ENCODE data around the gene TRIM25. TPM values are rescaled to one million over a fixed set of nuclear protein-coding genes. Genes with fewer than 3 reads are reported as not detected.
"Not testable (repeated sequence)": the region's sequence is repeated elsewhere in the genome, so short reads cannot be mapped to it uniquely, and the experiment has no call there.

The TRIM25 gene
- total RNA-seq, 5 donors from 2014 or later (not counting 1 experiment from before 2014, with no cell fraction given): 41.4 to 59.7 (median 56.1) TPM

DNA sequence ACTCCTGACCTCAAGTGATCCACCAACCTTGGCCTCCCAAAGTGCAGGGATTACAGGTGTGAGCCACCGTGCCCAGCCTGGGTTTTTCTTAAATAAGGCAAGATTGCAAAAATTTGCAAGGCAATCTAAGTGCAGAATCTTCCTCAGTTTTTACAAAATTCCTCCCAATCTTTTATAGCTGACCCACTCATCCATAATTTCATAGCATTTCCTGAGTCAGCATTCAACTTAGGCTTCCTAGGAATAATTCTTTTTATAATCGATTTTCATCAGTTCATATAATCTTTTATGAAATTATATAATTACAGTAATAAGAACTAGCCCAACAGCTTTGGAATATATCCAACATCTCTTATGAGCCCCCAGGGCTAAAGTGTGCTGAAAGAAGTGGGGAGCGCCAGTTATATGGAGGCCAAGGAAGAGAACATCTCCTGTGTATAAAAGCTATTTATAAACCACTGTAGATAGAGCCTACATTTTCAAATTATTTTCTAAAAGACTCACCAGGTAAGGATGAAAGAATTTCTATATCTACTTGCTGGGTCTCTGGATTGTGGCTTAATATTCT lies 32.2 kb upstream of the TRIM25 start:
- ChIA-PET POLR2A (no interaction called here), CTCF (interaction anchor here in 1 of 2 donors (0.6 to 1.6 kb wide), 2 partner anchors 21 to 127 kb away, joined by 4 read pairs; no protein-coding TSS in a partner anchor)
- H3K4me1 ChIP-seq (ENCODE audit: control insufficient read depth in 1 of 2, extremely low read depth in 1 of 2, insufficient read depth in 2 of 2, low read length in 2 of 2): no peaks in the 10 kb centered on the region
- H3K27ac Mint-ChIP-seq: no peak overlapping the region
- 100% methylated on average over 1 of the region's 3 CpGs for WGBS (ENCODE audit: insufficient coverage)
- no peaks in the 10 kb centered on the region for H3K27me3 ChIP-seq (replicated peaks in 1 of 2; ENCODE audit: control insufficient read depth in 2 of 2, extremely low read depth in 1 of 2, insufficient read depth in 2 of 2, low read length in 1 of 2)
- H3K27me3 Mint-ChIP-seq: no peaks in the 10 kb centered on the region
- ATAC-seq (replicated peaks in 1 of 4) (no peak), DNase-seq (no peak)
- peaks cover 11 to 71% of the 10 kb centered on the region in 2 donors for H3K36me3 ChIP-seq (ENCODE audit: control insufficient read depth in 2 of 2, extremely low read depth in 1 of 2, insufficient read depth in 1 of 2, low read length in 1 of 2)
- H3K4me3 ChIP-seq (ENCODE audit: control insufficient read depth in 1 of 2, extremely low read depth in 1 of 2, low read length in 1 of 2): no peak overlapping the region
- no peaks in the 10 kb centered on the region for H3K9me3 Mint-ChIP-seq
- H3K9me3 ChIP-seq: no peaks in the 10 kb centered on the region
- peaks cover 0 to 14% (median 5%) of the 10 kb centered on the region in 3 donors for H3K4me1 Mint-ChIP-seq
- H3K36me3 Mint-ChIP-seq: peaks cover 56% of the 10 kb centered on the region
- H3K27ac ChIP-seq (ENCODE audit: low read length): no peak overlapping the region
- no peak overlapping the region for H3K4me3 Mint-ChIP-seq

DNA sequence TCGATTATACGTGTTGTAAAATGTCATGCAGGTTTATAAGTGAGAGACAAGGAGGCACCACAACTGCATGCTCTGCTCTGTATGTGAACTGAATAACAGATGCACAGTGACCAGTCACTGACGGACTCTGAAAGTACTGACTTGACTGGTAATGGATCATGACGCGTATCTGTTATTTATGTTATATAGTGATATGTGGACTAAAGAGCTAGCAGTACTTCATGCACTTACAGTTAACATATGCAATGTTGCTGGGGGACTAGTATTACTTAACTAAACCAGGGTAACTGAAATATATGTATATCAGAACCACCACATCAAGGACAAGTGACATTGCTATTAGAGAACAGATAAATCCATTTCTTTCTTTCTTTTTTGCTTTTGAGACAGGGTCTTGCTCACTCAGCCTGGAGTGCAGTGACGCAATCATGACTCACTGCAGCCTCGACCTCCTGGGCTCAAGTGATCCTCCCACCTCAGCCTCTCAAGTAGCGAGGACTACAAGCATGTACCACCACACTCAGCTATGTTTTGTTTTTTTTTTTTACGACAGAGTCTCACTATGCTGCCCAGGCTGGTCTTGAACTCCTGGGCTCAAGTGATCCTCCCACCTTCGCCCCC lies 29.8 kb upstream of the TRIM25 start:
- Histone ChIP-seq H3K27me3 (replicated peaks in 1 of 2; ENCODE audit: control insufficient read depth in 2 of 2, extremely low read depth in 1 of 2, insufficient read depth in 2 of 2, low read length in 1 of 2) (no peaks in the 10 kb centered on the region), H3K9me3 (no peaks in the 10 kb centered on the region), H3K36me3 (ENCODE audit: control insufficient read depth in 2 of 2, extremely low read depth in 1 of 2, insufficient read depth in 1 of 2, low read length in 1 of 2) (peaks cover 15 to 66% of the 10 kb centered on the region in 2 donors), H3K4me1 (ENCODE audit: control insufficient read depth in 1 of 2, extremely low read depth in 1 of 2, insufficient read depth in 2 of 2, low read length in 2 of 2) (no peaks in the 10 kb centered on the region), H3K4me3 (ENCODE audit: control insufficient read depth in 1 of 2, extremely low read depth in 1 of 2, low read length in 1 of 2) (no peak overlapping the region), H3K27ac (ENCODE audit: low read length) (no peak overlapping the region)
- Mint-ChIP-seq H3K27ac (no peak overlapping the region), H3K4me1 (no peaks in the 10 kb centered on the region), H3K27me3 (no peaks in the 10 kb centered on the region), H3K9me3 (no peaks in the 10 kb centered on the region), H3K36me3 (peaks cover 50% of the 10 kb centered on the region), H3K4me3 (no peak overlapping the region)
- 91% methylated on average over 7 of the region's 10 CpGs for WGBS (ENCODE audit: insufficient coverage)
- ATAC-seq (replicated peaks in 1 of 4): no peak
- ChIA-PET POLR2A (interaction anchor here in 1 of 2 donors (1.1 kb wide), 1 partner anchor 8 kb away, joined by 3 read pairs; no protein-coding TSS in a partner anchor), CTCF (interaction anchor here in 1 of 2 donors (0.5 to 3.4 kb wide), 2 partner anchors 70 to 124 kb away, joined by 3 to 11 read pairs; no protein-coding TSS in a partner anchor)
- no peak for DNase-seq

DNA sequence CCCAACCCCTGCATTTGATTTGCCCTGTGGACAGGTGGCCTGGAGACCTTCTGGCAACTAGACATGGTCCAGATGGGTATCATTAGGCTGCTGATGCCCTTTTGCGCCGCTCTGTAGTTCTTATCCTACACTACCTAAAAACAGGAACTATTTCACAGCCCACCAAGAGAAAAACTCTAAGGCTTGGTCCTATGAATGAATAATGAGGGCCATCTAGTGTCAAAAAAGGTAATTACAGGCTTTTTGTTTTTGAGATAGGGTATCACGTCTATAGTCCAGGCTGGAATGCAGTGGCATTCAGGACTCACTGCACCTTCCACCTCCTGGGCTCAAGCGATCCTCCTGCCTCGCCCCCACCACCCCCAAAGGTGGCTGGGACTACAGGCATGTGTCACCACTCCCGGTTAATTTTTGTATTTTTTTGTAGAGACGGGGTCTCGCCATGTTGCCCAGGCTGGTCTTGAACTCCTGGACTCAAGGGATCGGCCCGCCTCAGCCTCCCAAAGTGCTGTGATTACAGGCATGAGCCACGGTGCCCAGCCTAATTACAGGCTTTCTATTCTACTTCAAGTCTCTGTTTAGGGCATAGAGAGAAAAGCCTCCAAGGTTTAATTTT lies 26.1 kb upstream of the TRIM25 start:
- Histone ChIP-seq H3K4me1 (ENCODE audit: control insufficient read depth in 1 of 2, extremely low read depth in 1 of 2, insufficient read depth in 2 of 2, low read length in 2 of 2) (no peaks in the 10 kb centered on the region), H3K27ac (ENCODE audit: low read length) (no peak overlapping the region), H3K36me3 (ENCODE audit: control insufficient read depth in 2 of 2, extremely low read depth in 1 of 2, insufficient read depth in 1 of 2, low read length in 1 of 2) (peaks cover 21 to 73% of the 10 kb centered on the region in 2 donors), H3K27me3 (replicated peaks in 1 of 2; ENCODE audit: control insufficient read depth in 2 of 2, extremely low read depth in 1 of 2, insufficient read depth in 2 of 2, low read length in 1 of 2) (no peaks in the 10 kb centered on the region), H3K4me3 (ENCODE audit: control insufficient read depth in 1 of 2, extremely low read depth in 1 of 2, low read length in 1 of 2) (no peak overlapping the region), H3K9me3 (no peaks in the 10 kb centered on the region)
- POLR2A ChIA-PET: interaction anchor here in 1 of 2 donors (0.6 kb wide), 1 partner anchor 50 kb away, joined by 3 read pairs; no protein-coding TSS in a partner anchor
- peaks cover 55% of the 10 kb centered on the region for H3K36me3 Mint-ChIP-seq
- ATAC-seq (replicated peaks in 1 of 4) (peak in 3 of 4 experiments; percentile 50 to 73 (median 55)), DNase-seq (peak in 3 of 35 experiments; percentile 4 to 74 (median 6))
- no peaks in the 10 kb centered on the region for H3K27me3 Mint-ChIP-seq
- no peak overlapping the region for H3K27ac Mint-ChIP-seq
- H3K9me3 Mint-ChIP-seq: no peaks in the 10 kb centered on the region
- CTCF ChIA-PET: interaction anchor here (0.6 to 2.3 kb wide), 9 partner anchors 13 to 440 kb away, joined by 3 to 31 read pairs (median 6); partner anchors contain the start of gene TRIM25 (in 1 of the 2)
- WGBS (ENCODE audit: insufficient coverage): no CpG with 5 or more reads among the region's 11 CpGs
- H3K4me3 Mint-ChIP-seq: no peak overlapping the region
- H3K4me1 Mint-ChIP-seq: peaks cover 0 to 3% (median 0%) of the 10 kb centered on the region in 3 donors

DNA sequence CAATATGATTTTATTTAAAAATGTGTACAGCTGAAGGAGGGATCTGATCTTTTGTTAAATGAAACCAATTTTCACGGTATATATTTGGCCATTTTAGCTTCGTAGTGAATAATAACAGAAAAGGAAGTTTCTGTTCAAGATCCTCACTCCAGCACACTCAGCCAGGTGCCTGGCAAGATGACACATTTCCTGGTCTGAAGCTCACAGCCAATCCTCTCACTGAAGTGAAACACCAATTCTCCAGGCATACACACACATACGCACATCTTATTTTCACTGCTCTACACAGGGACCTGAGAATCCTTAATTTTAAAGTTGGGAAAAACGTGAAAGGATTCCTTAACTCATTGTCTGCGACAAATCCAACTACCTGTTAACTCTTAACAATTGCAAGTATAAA lies 24.4 kb upstream of the TRIM25 start:
- H3K9me3 Mint-ChIP-seq; H3K4me1 Mint-ChIP-seq; H3K4me3 ChIP-seq (ENCODE audit: control insufficient read depth in 1 of 2, extremely low read depth in 1 of 2, low read length in 1 of 2); H3K4me1 ChIP-seq (ENCODE audit: control insufficient read depth in 1 of 2, extremely low read depth in 1 of 2, insufficient read depth in 2 of 2, low read length in 2 of 2); H3K27ac Mint-ChIP-seq; H3K4me3 Mint-ChIP-seq; H3K27me3 Mint-ChIP-seq; ATAC-seq (replicated peaks in 1 of 4); DNase-seq; H3K27ac ChIP-seq (ENCODE audit: low read length); H3K9me3 ChIP-seq; H3K27me3 ChIP-seq (replicated peaks in 1 of 2; ENCODE audit: control insufficient read depth in 2 of 2, extremely low read depth in 1 of 2, insufficient read depth in 2 of 2, low read length in 1 of 2); POLR2A ChIA-PET: not testable (repeated sequence)
- peaks cover 58% of the 10 kb centered on the region for H3K36me3 Mint-ChIP-seq
- CTCF ChIA-PET: interaction anchor here in 1 of 2 donors (0.8 kb wide), 1 partner anchor 119 kb away, joined by 3 read pairs; no protein-coding TSS in a partner anchor
- WGBS (ENCODE audit: insufficient coverage): no CpG with 5 or more reads among the region's 5 CpGs
- peaks cover 16 to 63% of the 10 kb centered on the region in 2 donors for H3K36me3 ChIP-seq (ENCODE audit: control insufficient read depth in 2 of 2, extremely low read depth in 1 of 2, insufficient read depth in 1 of 2, low read length in 1 of 2)

DNA sequence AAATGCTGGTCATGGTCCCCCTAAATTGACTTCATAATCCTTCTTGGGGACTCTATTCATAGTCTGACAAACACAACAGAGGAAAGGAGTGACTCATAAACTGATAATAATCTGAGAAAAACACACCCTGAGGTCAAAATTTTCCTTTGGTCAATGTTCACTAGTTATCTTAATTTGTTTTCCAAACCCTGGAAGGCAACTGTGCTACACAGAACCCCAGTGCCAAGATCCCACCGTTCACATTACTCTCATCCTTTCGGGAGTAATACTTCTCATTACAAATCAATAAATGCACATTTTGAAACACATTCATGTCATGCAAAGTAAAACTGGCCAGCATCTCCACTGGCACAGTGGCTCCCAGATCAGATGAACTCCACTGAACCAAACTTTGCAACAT lies 23.8 kb upstream of the TRIM25 start:
- Histone ChIP-seq H3K27me3 (replicated peaks in 1 of 2; ENCODE audit: control insufficient read depth in 2 of 2, extremely low read depth in 1 of 2, insufficient read depth in 2 of 2, low read length in 1 of 2) (no peaks in the 10 kb centered on the region), H3K4me3 (ENCODE audit: control insufficient read depth in 1 of 2, extremely low read depth in 1 of 2, low read length in 1 of 2) (no peak overlapping the region), H3K36me3 (ENCODE audit: control insufficient read depth in 2 of 2, extremely low read depth in 1 of 2, insufficient read depth in 1 of 2, low read length in 1 of 2) (peaks cover 16 to 59% of the 10 kb centered on the region in 2 donors), H3K9me3 (no peaks in the 10 kb centered on the region), H3K27ac (ENCODE audit: low read length) (no peak overlapping the region), H3K4me1 (ENCODE audit: control insufficient read depth in 1 of 2, extremely low read depth in 1 of 2, insufficient read depth in 2 of 2, low read length in 2 of 2) (no peaks in the 10 kb centered on the region)
- POLR2A ChIA-PET: no interaction called here
- Mint-ChIP-seq H3K9me3 (no peaks in the 10 kb centered on the region), H3K4me1 (peaks cover 0 to 3% (median 2%) of the 10 kb centered on the region in 3 donors), H3K4me3 (no peak overlapping the region), H3K27ac (no peak overlapping the region), H3K27me3 (no peaks in the 10 kb centered on the region), H3K36me3 (peaks cover 55% of the 10 kb centered on the region)
- ATAC-seq (replicated peaks in 1 of 4): no peak
- WGBS (ENCODE audit: insufficient coverage): 86% methylated on average over 2 of the region's 2 CpGs
- CTCF ChIA-PET: interaction anchor here in 1 of 2 donors (0.8 kb wide), 1 partner anchor 118 kb away, joined by 3 read pairs; no protein-coding TSS in a partner anchor
- DNase-seq: no peak

DNA sequence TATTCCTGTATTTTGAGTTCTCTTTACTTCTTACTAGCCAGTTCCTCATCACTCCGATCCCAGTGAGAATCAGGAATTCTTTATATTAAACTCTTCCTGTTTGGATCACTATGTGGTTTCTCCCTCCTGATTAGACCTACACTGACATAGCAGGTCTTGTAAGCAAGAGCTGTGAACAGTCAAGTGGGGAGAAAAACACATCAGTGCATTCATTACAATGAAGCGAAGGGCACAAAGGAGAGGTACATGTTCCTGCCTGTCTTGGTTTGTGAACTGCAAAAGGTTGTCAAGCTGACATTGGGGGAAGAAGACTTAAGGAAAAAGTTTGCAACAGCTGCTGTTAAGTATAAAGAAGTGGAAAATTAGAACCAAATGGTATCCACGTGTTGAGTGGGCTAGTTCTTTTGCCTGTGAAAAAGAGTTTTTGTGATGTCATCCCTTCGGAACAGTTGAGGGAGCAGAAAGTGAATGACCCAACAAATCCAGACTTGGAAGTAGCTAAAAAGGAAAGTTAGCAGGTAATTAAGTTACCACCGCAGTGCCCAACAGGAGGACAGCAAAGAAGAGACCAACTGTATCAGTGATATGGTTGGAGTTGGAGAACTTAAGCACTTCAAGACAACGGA lies 23.0 kb upstream of the TRIM25 start:
- peaks cover 16 to 50% of the 10 kb centered on the region in 2 donors for H3K36me3 ChIP-seq (ENCODE audit: control insufficient read depth in 2 of 2, extremely low read depth in 1 of 2, insufficient read depth in 1 of 2, low read length in 1 of 2)
- Mint-ChIP-seq H3K4me1 (peaks cover 0 to 3% (median 2%) of the 10 kb centered on the region in 3 donors), H3K27me3 (no peaks in the 10 kb centered on the region), H3K27ac (no peak overlapping the region), H3K9me3 (no peaks in the 10 kb centered on the region), H3K4me3 (no peak overlapping the region), H3K36me3 (peaks cover 51% of the 10 kb centered on the region)
- H3K9me3 ChIP-seq: no peaks in the 10 kb centered on the region
- no peaks in the 10 kb centered on the region for H3K4me1 ChIP-seq (ENCODE audit: control insufficient read depth in 1 of 2, extremely low read depth in 1 of 2, insufficient read depth in 2 of 2, low read length in 2 of 2)
- no peaks in the 10 kb centered on the region for H3K27me3 ChIP-seq (replicated peaks in 1 of 2; ENCODE audit: control insufficient read depth in 2 of 2, extremely low read depth in 1 of 2, insufficient read depth in 2 of 2, low read length in 1 of 2)
- ATAC-seq (replicated peaks in 1 of 4) (no peak), DNase-seq (no peak)
- WGBS (ENCODE audit: insufficient coverage): 73% methylated on average over 5 of the region's 6 CpGs
- CTCF ChIA-PET: interaction anchor here in 1 of 2 donors (1.2 kb wide), 1 partner anchor 117 kb away, joined by 3 read pairs; no protein-coding TSS in a partner anchor
- H3K27ac ChIP-seq (ENCODE audit: low read length): no peak overlapping the region
- POLR2A ChIA-PET: interaction anchor here in 1 of 2 donors (0.6 kb wide), 2 partner anchors 8 to 173 kb away, joined by 3 read pairs; no protein-coding TSS in a partner anchor
- no peak overlapping the region for H3K4me3 ChIP-seq (ENCODE audit: control insufficient read depth in 1 of 2, extremely low read depth in 1 of 2, low read length in 1 of 2)

Measured in T-cell (primary cell).